IPS DF 6.9 (cell line): Measurements from ENCODE around the gene AKAP8.

Source experiments
- DNase-seq: peaks from one replicate; pipeline ENCODE4 v3.0.0-alpha.2; 2013; ENCODE audit warnings: low read depth, low spot score
- H3K27ac ChIP-seq: one replicate; pipeline ENCODE4 v1.5.1; 2013; ENCODE audit warnings: low read length, control low read depth
- H3K27me3 ChIP-seq: 2 replicates; pipeline ENCODE4 v1.6.1; 2013; ENCODE audit warnings: mild to moderate bottlenecking, low read length; ENCODE audit not compliant: control insufficient read depth, insufficient read depth
- H3K36me3 ChIP-seq: 2 replicates; pipeline ENCODE4 v1.6.1; 2013; ENCODE audit warnings: low read length; ENCODE audit not compliant: control insufficient read depth, insufficient read depth
- H3K4me1 ChIP-seq: 2 replicates; pipeline ENCODE4 v1.6.1; 2013; ENCODE audit warnings: low read length; ENCODE audit not compliant: control insufficient read depth, insufficient read depth
- H3K4me3 ChIP-seq: 2 replicates; pipeline ENCODE4 v1.5.1; 2013; ENCODE audit warnings: mild to moderate bottlenecking, low read length
- H3K9me3 ChIP-seq: 2 replicates; pipeline ENCODE4 v1.6.1; 2013; ENCODE audit warnings: low read length, inconsistent platforms; ENCODE audit not compliant: control insufficient read depth, insufficient read depth
- WGBS: extraction: QIAGEN DNeasy Blood & Tissue Kit; methylation state at CpG from one replicate; pipeline ENCODE4 v1.1.7; 2013; ENCODE audit warnings: mixed read lengths, missing lambda C conversion rate; ENCODE audit not compliant: insufficient read length, insufficient coverage; 5-methylcytosine and 5-hydroxymethylcytosine counted together

The AKAP8 gene

GRCh38 chr19:15379083-15379998 is at the start of gene AKAP8:
Gene AKAP8 (minus strand): TSS chr19:15379787. CDS start chr19:15379731, 56 bp downstream.
- no CpG with 5 or more reads among the region's 111 CpGs for WGBS
- Histone ChIP-seq H3K27me3 (no peaks in the 10 kb centered on the region), H3K36me3 (no peaks in the 10 kb centered on the region), H3K4me1 (no peaks in the 10 kb centered on the region), H3K4me3 (peak within 1 kb of the TSS; percentile 68), H3K9me3 (no peaks in the 10 kb centered on the region), H3K27ac (no peak within 1 kb of the TSS)
- DNase-seq: peak; percentile 82

- no peak overlapping the region for H3K27ac ChIP-seq
- peaks cover 4% of the 10 kb centered on the region; the same call in 1 of the 2 replicates for H3K4me1 ChIP-seq
- H3K4me3 ChIP-seq: no peak overlapping the region
- H3K27me3 ChIP-seq: no peaks in the 10 kb centered on the region
- no CpG with 5 or more reads among the region's 35 CpGs for WGBS
- no peaks in the 10 kb centered on the region for H3K9me3 ChIP-seq
- H3K36me3 ChIP-seq: peaks cover 25% of the 10 kb centered on the region
- DNase-seq: no peak
Observed at GRCh38 chr19:15427991-15428471, 48.4 kb upstream of the AKAP8 start.

- Histone ChIP-seq H3K36me3 (peaks cover 29% of the 10 kb centered on the region), H3K9me3 (no peaks in the 10 kb centered on the region), H3K4me1 (peaks cover 4% of the 10 kb centered on the region; the same call in 1 of the 2 replicates), H3K27me3 (no peaks in the 10 kb centered on the region), H3K27ac (no peak overlapping the region), H3K4me3 (no peak overlapping the region)
- no CpG with 5 or more reads among the region's 25 CpGs for WGBS
- no peak for DNase-seq
Observed at GRCh38 chr19:15427350-15427700, 47.7 kb upstream of the AKAP8 start.

- no peaks in the 10 kb centered on the region for H3K27me3 ChIP-seq
- no CpG with 5 or more reads among the region's 16 CpGs for WGBS
- H3K4me1 ChIP-seq: peaks cover 4% of the 10 kb centered on the region; the same call in 1 of the 2 replicates
- peaks cover 29% of the 10 kb centered on the region for H3K36me3 ChIP-seq
- H3K4me3 ChIP-seq: no peak overlapping the region
- H3K27ac ChIP-seq: no peak overlapping the region
- no peak for DNase-seq
- no peaks in the 10 kb centered on the region for H3K9me3 ChIP-seq
Observed at GRCh38 chr19:15426485-15427349, 47.1 kb upstream of the AKAP8 start.

- no CpG with 5 or more reads among the region's 36 CpGs for WGBS
- no peaks in the 10 kb centered on the region for H3K9me3 ChIP-seq
- H3K4me1 ChIP-seq: no peaks in the 10 kb centered on the region
- no peaks in the 10 kb centered on the region for H3K27me3 ChIP-seq
- H3K4me3 ChIP-seq: no peak overlapping the region
- DNase-seq: no peak
- H3K36me3 ChIP-seq: peaks cover 29% of the 10 kb centered on the region
- H3K27ac ChIP-seq: no peak overlapping the region
Observed at GRCh38 chr19:15425321-15425950, 45.8 kb upstream of the AKAP8 start.

- Histone ChIP-seq H3K27ac (no peak overlapping the region), H3K4me3 (no peak overlapping the region), H3K27me3 (no peaks in the 10 kb centered on the region), H3K4me1 (no peaks in the 10 kb centered on the region), H3K36me3 (peaks cover 29% of the 10 kb centered on the region), H3K9me3 (no peaks in the 10 kb centered on the region)
- no CpG with 5 or more reads among the region's 38 CpGs for WGBS
- DNase-seq: no peak
Observed at GRCh38 chr19:15424692-15425272, 45.2 kb upstream of the AKAP8 start.

- Histone ChIP-seq H3K36me3 (peaks cover 29% of the 10 kb centered on the region), H3K27ac (no peak overlapping the region), H3K27me3 (no peaks in the 10 kb centered on the region), H3K4me1 (no peaks in the 10 kb centered on the region), H3K9me3 (no peaks in the 10 kb centered on the region), H3K4me3 (no peak overlapping the region)
- no peak for DNase-seq
- no CpG with 5 or more reads among the region's 13 CpGs for WGBS
Observed at GRCh38 chr19:15424121-15424520, 44.5 kb upstream of the AKAP8 start.

GRCh38 chr19:15423130-15423529 is 43.5 kb upstream of the AKAP8 start:
- WGBS: no CpG with 5 or more reads among the region's 6 CpGs
- DNase-seq: no peak

GRCh38 chr19:15422296-15423075 is 42.9 kb upstream of the AKAP8 start:
- DNase-seq: no peak
- no peaks in the 10 kb centered on the region for H3K27me3 ChIP-seq
- no peak overlapping the region for H3K4me3 ChIP-seq
- H3K9me3 ChIP-seq: no peaks in the 10 kb centered on the region
- H3K4me1 ChIP-seq: no peaks in the 10 kb centered on the region
- no peak overlapping the region for H3K27ac ChIP-seq
- no CpG with 5 or more reads among the region's 22 CpGs for WGBS
- peaks cover 29% of the 10 kb centered on the region for H3K36me3 ChIP-seq

More at GRCh38 chr19:15423130-15423529, 43.5 kb upstream of the AKAP8 start:
- Histone ChIP-seq H3K36me3 (peaks cover 29% of the 10 kb centered on the region), H3K4me1 (no peaks in the 10 kb centered on the region), H3K4me3 (no peak overlapping the region), H3K27ac (no peak overlapping the region), H3K9me3 (no peaks in the 10 kb centered on the region), H3K27me3 (no peaks in the 10 kb centered on the region)
